ENCODE data around the gene GUCA1A. TPM values are rescaled to one million over a fixed set of nuclear protein-coding genes. Genes with fewer than 3 reads are reported as not detected.
A peak's percentile ranks its signal among the peaks of the same experiment; 100 is the strongest.

Gene GUCA1A
- polyA plus RNA-seq, 1 experiment: 0.20 TPM

- POLR2A ChIA-PET: interaction anchor here (0.6 kb wide), 1 partner anchor 705 kb away, joined by 6 read pairs; no protein-coding TSS in a partner anchor
- H3K4me3 ChIP-seq (ENCODE audit: low read depth, low read length): no peak overlapping the region
- TF ChIP-seq CTCF (IDR thresholded peaks at IDR 0.05; ENCODE audit: insufficient read depth, low read depth, low read length): no peak
- peaks cover 1% of the 10 kb centered on the region; the same call in 1 of the 2 replicates for H3K36me3 ChIP-seq (ENCODE audit: control insufficient read depth, insufficient read depth, low read length)
- DNase-seq (ENCODE audit: low read depth): no peak
- H3K27me3 ChIP-seq (ENCODE audit: control insufficient read depth, insufficient read depth, low read length): no peaks in the 10 kb centered on the region
- CTCF ChIA-PET: no interaction called here
Measured at GRCh38 chr6:42225029-42225339, 51.8 kb downstream of the GUCA1A start.

GRCh38 chr6:42225419-42225818, 52.3 kb downstream of the GUCA1A start:
- no peak for DNase-seq (ENCODE audit: low read depth)
- POLR2A ChIA-PET: no interaction called here
- TF ChIP-seq CTCF (IDR thresholded peaks at IDR 0.05; ENCODE audit: insufficient read depth, low read depth, low read length): no peak
- CTCF ChIA-PET: interaction anchor here (0.9 to 1.2 kb wide), 3 partner anchors 11 to 297 kb away, joined by 3 to 4 read pairs (median 3); no protein-coding TSS in a partner anchor
- H3K36me3 ChIP-seq (ENCODE audit: control insufficient read depth, insufficient read depth, low read length): peaks cover 1% of the 10 kb centered on the region; the same call in 1 of the 2 replicates
- no peak overlapping the region for H3K4me3 ChIP-seq (ENCODE audit: low read depth, low read length)
- H3K27me3 ChIP-seq (ENCODE audit: control insufficient read depth, insufficient read depth, low read length): no peaks in the 10 kb centered on the region

- TF ChIP-seq CTCF (IDR thresholded peaks at IDR 0.05; ENCODE audit: insufficient read depth, low read depth, low read length): no peak
- H3K27me3 ChIP-seq (ENCODE audit: control insufficient read depth, insufficient read depth, low read length): no peaks in the 10 kb centered on the region
- peak; percentile 8 for DNase-seq (ENCODE audit: low read depth)
- peaks cover 1% of the 10 kb centered on the region for H3K36me3 ChIP-seq (ENCODE audit: control insufficient read depth, insufficient read depth, low read length)
- ChIA-PET CTCF (interaction anchor here (0.9 to 2.3 kb wide), 7 partner anchors 8 to 338 kb away, joined by 3 to 8 read pairs (median 3); partner anchors contain the start of genes MRPS10 and UBR2), POLR2A (no interaction called here)
- no peak overlapping the region for H3K4me3 ChIP-seq (ENCODE audit: low read depth, low read length)
Measured at GRCh38 chr6:42226161-42226611, 53.0 kb downstream of the GUCA1A start.

GRCh38 chr6:42226645-42227143, 53.5 kb downstream of the GUCA1A start:
- TF ChIP-seq CTCF (IDR thresholded peaks at IDR 0.05; ENCODE audit: insufficient read depth, low read depth, low read length): no peak
- CTCF ChIA-PET: interaction anchor here (0.8 to 2.3 kb wide), 8 partner anchors 9 to 337 kb away, joined by 3 to 8 read pairs (median 3); partner anchors contain the start of genes MRPS10 and UBR2
- Histone ChIP-seq H3K27me3 (ENCODE audit: control insufficient read depth, insufficient read depth, low read length) (no peaks in the 10 kb centered on the region), H3K36me3 (ENCODE audit: control insufficient read depth, insufficient read depth, low read length) (peaks cover 1% of the 10 kb centered on the region), H3K4me3 (ENCODE audit: low read depth, low read length) (no peak overlapping the region)
- DNase-seq (ENCODE audit: low read depth): peak; percentile 47
- POLR2A ChIA-PET: interaction anchor here (0.6 kb wide), 1 partner anchor 63 kb away, joined by 6 read pairs; no protein-coding TSS in a partner anchor

GRCh38 chr6:42227173-42227850, 54.1 kb downstream of the GUCA1A start:
- ChIA-PET POLR2A (interaction anchor here (0.6 kb wide), 1 partner anchor 62 kb away, joined by 6 read pairs; no protein-coding TSS in a partner anchor), CTCF (interaction anchor here (0.8 to 2.3 kb wide), 5 partner anchors 13 to 337 kb away, joined by 3 to 8 read pairs (median 3); partner anchors contain the start of gene UBR2)
- peaks cover 1% of the 10 kb centered on the region for H3K36me3 ChIP-seq (ENCODE audit: control insufficient read depth, insufficient read depth, low read length)
- no peak overlapping the region for H3K4me3 ChIP-seq (ENCODE audit: low read depth, low read length)
- no peak for DNase-seq (ENCODE audit: low read depth)
- no peak for TF ChIP-seq CTCF (IDR thresholded peaks at IDR 0.05; ENCODE audit: insufficient read depth, low read depth, low read length)
- H3K27me3 ChIP-seq (ENCODE audit: control insufficient read depth, insufficient read depth, low read length): no peaks in the 10 kb centered on the region
